Mesenteric fat pad (tissue), 1 donor: ENCODE measurements around the gene MATN4. TPM values are rescaled to one million over a fixed set of nuclear protein-coding genes. Genes with fewer than 3 reads are reported as not detected.

Source experiments
- DNase-seq: peaks from one replicate; pipeline ENCODE4 v3.0.0-alpha.2; 2020; ENCODE audit warnings: low spot score
- total RNA-seq: library from RNA; stranded (reverse); fragmentation: NEBNext Ultra II Directional; extraction: Animal tissue kit (Norgen Biotek cat#: 25700); gene quantifications from one replicate; pipeline ENCODE4 v1.2.1, GENCODE V29; 2021
- donor health status: DM: yes; HTN: yes; CAD: no.

The MATN4 gene
- total RNA-seq, 1 donor from 2014 or later: not detected

- DNase-seq: no peak
Measured at GRCh38 chr20:45251884-45252560, 56.1 kb downstream of the MATN4 start.

- DNase-seq: no peak
Measured at GRCh38 chr20:45248609-45249008, 59.5 kb downstream of the MATN4 start.

- no peak for DNase-seq
Measured at GRCh38 chr20:45247865-45248264, 60.2 kb downstream of the MATN4 start.

- DNase-seq: no peak
Measured at GRCh38 chr20:45246109-45246508, 62.0 kb downstream of the MATN4 start.

Other genes with a start within 250 kb of the MATN4 start
- not detected for gene KCNS1, start 207.2 kb downstream of the MATN4 start, total RNA-seq
- gene WFDC5, start 193.1 kb downstream of the MATN4 start, total RNA-seq: not detected
- not detected for gene WFDC12, start 183.8 kb downstream of the MATN4 start, total RNA-seq
- gene PI3, start 133.4 kb downstream of the MATN4 start, total RNA-seq: not detected
- gene SEMG1, start 101.3 kb downstream of the MATN4 start, total RNA-seq: not detected
- not detected for gene SEMG2, start 86.9 kb downstream of the MATN4 start, total RNA-seq
- gene SLPI, start 53.7 kb downstream of the MATN4 start, total RNA-seq: 16.5 TPM
- gene RBPJL, start 1.5 kb downstream of the MATN4 start, total RNA-seq: not detected
- 81.6 TPM for gene SDC4, start 40.1 kb upstream of the MATN4 start, total RNA-seq
- gene SYS1, start 54.9 kb upstream of the MATN4 start, total RNA-seq: 23.8 TPM
- gene TP53TG5, start 70.0 kb upstream of the MATN4 start, total RNA-seq: not detected
- gene DBNDD2, start 100.0 kb upstream of the MATN4 start, total RNA-seq: 28.7 TPM
- 90.9 TPM for gene PIGT, start 107.8 kb upstream of the MATN4 start, total RNA-seq
- gene WFDC2, start 161.5 kb upstream of the MATN4 start, total RNA-seq: not detected
- gene SPINT3, start 207.3 kb upstream of the MATN4 start, total RNA-seq: not detected
- gene WFDC6, start 231.2 kb upstream of the MATN4 start, total RNA-seq: not detected
- not detected for gene EPPIN, start 239.1 kb upstream of the MATN4 start, total RNA-seq